Left ventricle myocardium inferior (tissue), 1 donor: ENCODE data around the gene DIAPH3. TPM values are rescaled to one million over a fixed set of nuclear protein-coding genes. Genes with fewer than 3 reads are reported as not detected.
"Not testable (repeated sequence)": the region's sequence is repeated elsewhere in the genome, so short reads cannot be mapped to it uniquely, and the experiment has no call there.

Experiments used
- DNase-seq: peaks from one replicate; pipeline ENCODE4 v3.0.0-alpha.2; 2020
- H3K27ac ChIP-seq: fragments of 200-600 bp; replicated peaks from 2 replicates; pipeline ENCODE4 v1.8.0; 2021
- H3K27me3 ChIP-seq: fragments of 200-600 bp; 2 replicates; pipeline ENCODE4 v1.8.0; 2021; ENCODE audit warnings: low read depth
- H3K36me3 ChIP-seq: fragments of 200-600 bp; 2 replicates; pipeline ENCODE4 v1.8.0; 2021
- H3K4me1 ChIP-seq: fragments of 200-600 bp; 2 replicates; pipeline ENCODE4 v1.8.0; 2021
- H3K4me3 ChIP-seq: fragments of 200-600 bp; 2 replicates; pipeline ENCODE4 v1.8.0; 2021; ENCODE audit warnings: mild to moderate bottlenecking, moderate library complexity
- H3K9me3 ChIP-seq: fragments of 200-600 bp; replicated peaks from 2 replicates; pipeline ENCODE4 v1.8.0; 2021
- intact Hi-C: fragments of 100-400 bp; cut with micrococcal nuclease; formaldehyde crosslinking; loops from one replicate; pipeline ENCODE4 v1.11.0; 2022
- total RNA-seq: library from RNA; stranded (reverse); fragmentation: NEBNext Ultra II Directional; extraction: Animal tissue kit (Norgen Biotek cat#: 25700); gene quantifications from one replicate; pipeline ENCODE4 v1.2.1, GENCODE V29; 2021
- TF ChIP-seq, protein P1 (sequence below): fragments of 200-600 bp; IDR thresholded peaks from 2 replicates; pipeline ENCODE4 v1.8.0; 2021; ENCODE audit warnings: antibody characterized with exemption, mild to moderate bottlenecking, borderline replicate concordance
- donor health status: DM: no; HTN: yes; CAD: no; lungs with severe emphysema.

The DIAPH3 gene
- total RNA-seq, 1 donor from 2014 or later: 0.25 TPM

DNA sequence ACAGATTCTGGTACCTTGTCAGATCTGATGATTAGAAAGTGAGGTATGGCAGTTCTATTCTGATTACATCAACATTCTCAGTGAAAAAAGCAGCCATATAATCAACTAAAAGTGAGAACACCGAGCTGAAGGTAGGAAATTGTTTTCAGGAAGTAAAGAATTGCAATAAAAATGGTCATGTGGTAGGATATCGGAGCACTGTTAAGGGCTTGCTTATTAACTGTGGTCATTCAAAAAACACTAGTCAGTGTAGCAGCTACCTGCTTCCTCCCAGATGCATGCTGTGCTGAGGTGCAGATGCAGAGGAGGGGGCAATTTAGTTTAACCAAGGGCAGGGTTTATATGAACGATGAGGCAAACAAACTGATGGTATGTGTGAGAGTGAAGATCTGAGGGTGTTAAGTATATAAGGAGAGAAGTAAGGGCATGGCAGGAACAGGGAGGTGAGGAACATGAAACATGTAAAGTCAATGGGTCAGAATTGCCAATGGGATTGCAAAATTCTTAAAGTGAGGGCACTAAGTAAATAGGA is 111.9 kb downstream of the DIAPH3 start:
- Histone ChIP-seq H3K36me3 (no peaks in the 10 kb centered on the region), H3K9me3 (peaks cover 1% of the 10 kb centered on the region), H3K4me1 (no peaks in the 10 kb centered on the region), H3K27me3 (no peaks in the 10 kb centered on the region), H3K4me3 (no peak overlapping the region), H3K27ac (no peak overlapping the region)
- no peak for DNase-seq
- TF ChIP-seq, protein P1, sequence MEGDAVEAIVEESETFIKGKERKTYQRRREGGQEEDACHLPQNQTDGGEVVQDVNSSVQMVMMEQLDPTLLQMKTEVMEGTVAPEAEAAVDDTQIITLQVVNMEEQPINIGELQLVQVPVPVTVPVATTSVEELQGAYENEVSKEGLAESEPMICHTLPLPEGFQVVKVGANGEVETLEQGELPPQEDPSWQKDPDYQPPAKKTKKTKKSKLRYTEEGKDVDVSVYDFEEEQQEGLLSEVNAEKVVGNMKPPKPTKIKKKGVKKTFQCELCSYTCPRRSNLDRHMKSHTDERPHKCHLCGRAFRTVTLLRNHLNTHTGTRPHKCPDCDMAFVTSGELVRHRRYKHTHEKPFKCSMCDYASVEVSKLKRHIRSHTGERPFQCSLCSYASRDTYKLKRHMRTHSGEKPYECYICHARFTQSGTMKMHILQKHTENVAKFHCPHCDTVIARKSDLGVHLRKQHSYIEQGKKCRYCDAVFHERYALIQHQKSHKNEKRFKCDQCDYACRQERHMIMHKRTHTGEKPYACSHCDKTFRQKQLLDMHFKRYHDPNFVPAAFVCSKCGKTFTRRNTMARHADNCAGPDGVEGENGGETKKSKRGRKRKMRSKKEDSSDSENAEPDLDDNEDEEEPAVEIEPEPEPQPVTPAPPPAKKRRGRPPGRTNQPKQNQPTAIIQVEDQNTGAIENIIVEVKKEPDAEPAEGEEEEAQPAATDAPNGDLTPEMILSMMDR: no peak
- intact Hi-C loops: no loop called here

DNA sequence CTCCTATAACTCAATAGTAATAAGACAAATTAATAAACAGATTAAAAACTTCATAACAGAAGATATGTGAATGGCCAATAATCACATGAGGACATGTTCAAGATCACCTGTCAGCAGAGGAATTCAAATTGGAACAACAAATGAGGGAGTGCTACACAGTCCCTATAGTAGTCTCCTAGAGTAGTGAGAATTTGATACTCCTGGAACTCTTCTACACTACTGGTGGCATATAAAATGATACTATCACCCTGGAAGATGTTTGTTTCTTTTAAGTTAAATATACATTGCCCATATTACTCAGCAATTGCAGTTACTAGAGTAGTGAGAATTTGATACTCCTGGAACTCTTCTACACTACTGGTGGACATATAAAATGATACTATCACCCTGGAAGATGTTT is 115.4 kb downstream of the DIAPH3 start:
- intact Hi-C loops: not testable (repeated sequence)

DNA sequence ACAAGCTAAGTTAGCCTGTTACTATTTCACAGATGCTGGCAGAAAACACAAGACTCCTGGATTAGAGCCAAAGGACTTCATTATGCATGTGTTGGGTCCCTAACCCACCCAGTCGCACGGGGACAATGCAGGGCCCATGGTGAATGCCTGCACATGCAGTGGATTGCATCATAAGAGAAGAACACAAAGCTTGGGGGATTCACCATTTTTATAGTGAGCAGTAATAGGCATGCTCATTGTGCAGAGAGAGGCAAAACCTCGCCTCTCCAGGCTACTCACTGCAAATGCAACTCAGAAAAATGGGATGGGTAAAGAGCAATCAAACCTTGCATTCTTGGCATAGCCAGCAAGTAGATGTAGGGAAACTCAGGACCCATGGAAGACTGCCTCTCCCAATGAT is 115.8 kb downstream of the DIAPH3 start:
- Histone ChIP-seq H3K36me3 (no peaks in the 10 kb centered on the region), H3K27me3 (no peaks in the 10 kb centered on the region), H3K27ac (no peak overlapping the region), H3K4me3 (no peak overlapping the region), H3K9me3 (no peaks in the 10 kb centered on the region), H3K4me1 (no peaks in the 10 kb centered on the region)
- no peak for DNase-seq
- intact Hi-C loops: no loop called here
- TF ChIP-seq, protein P1: no peak

More for the DNA sequence above, 115.4 kb downstream of the DIAPH3 start:
- not testable (repeated sequence) for H3K27me3 ChIP-seq, H3K4me1 ChIP-seq, H3K4me3 ChIP-seq, DNase-seq, H3K27ac ChIP-seq, H3K9me3 ChIP-seq, H3K36me3 ChIP-seq

DNA sequence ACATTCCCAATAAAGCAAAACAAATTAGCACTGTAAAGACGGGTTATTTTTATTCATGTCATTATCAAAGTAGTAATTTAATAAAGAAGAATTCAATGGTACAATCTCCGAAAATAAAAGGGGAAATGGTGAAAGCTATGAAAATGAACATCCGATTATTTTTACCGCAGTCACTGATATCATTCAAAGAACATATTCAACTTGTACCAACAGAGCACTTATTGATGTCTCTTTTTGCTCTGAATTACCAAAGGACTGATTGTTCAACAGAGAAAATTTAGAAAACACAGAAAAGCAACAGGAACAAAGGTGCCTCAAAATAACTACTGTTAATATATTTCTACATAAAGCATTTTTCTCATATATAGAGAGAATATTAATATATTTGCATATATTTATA is 119.4 kb downstream of the DIAPH3 start:
- Histone ChIP-seq H3K4me3 (no peak overlapping the region), H3K9me3 (no peaks in the 10 kb centered on the region), H3K36me3 (no peaks in the 10 kb centered on the region), H3K27ac (no peak overlapping the region), H3K4me1 (no peaks in the 10 kb centered on the region), H3K27me3 (no peaks in the 10 kb centered on the region)
- no peak for DNase-seq
- intact Hi-C loops: no loop called here
- TF ChIP-seq, protein P1: no peak

DNA sequence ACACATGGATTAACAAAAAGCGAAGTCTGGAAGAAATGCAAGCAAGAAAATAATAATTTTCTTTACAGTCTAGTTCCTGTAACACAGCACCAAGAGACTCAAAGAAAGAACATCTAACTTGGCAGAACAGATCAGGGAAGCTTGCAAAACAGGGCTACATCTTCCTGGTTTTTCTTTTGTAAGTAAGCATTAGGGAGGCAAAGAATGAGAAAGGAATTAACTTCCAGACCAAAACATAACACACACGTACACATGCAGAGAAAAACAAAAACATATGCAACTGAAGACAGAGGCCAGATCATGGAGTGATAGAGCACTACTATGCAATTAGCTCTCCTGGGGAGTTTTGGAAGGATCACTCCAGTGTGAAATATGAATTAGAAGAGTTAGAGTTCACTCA is 120.5 kb downstream of the DIAPH3 start:
- H3K27ac ChIP-seq: no peak overlapping the region
- DNase-seq: no peak
- no peaks in the 10 kb centered on the region for H3K4me1 ChIP-seq
- intact Hi-C loops: no loop called here
- H3K9me3 ChIP-seq: no peaks in the 10 kb centered on the region
- H3K27me3 ChIP-seq: no peaks in the 10 kb centered on the region
- no peaks in the 10 kb centered on the region for H3K36me3 ChIP-seq
- H3K4me3 ChIP-seq: no peak overlapping the region
- TF ChIP-seq, protein P1: no peak

DNA sequence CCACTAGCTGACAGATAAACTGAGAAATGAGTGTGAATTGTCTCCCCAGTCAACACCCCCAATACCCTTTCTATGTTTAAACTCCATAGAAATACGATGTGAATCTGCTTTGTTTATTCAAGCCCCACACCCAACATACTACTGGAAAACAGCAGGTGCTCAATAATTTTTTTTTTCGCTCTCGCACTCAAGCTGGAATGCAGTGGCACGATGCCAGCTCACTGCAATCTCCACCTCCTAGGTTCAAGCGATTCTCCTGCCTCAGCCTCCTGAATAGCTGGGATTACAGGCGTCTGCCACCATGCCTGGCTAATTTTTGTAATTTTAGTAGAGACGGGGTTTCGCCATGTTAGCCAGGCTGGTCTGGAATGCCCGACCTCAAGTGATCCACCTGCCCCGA is 123.1 kb downstream of the DIAPH3 start:
- DNase-seq, H3K36me3 ChIP-seq, H3K27me3 ChIP-seq, H3K4me3 ChIP-seq, H3K4me1 ChIP-seq, H3K9me3 ChIP-seq, intact Hi-C loops, H3K27ac ChIP-seq: not testable (repeated sequence)

DNA sequence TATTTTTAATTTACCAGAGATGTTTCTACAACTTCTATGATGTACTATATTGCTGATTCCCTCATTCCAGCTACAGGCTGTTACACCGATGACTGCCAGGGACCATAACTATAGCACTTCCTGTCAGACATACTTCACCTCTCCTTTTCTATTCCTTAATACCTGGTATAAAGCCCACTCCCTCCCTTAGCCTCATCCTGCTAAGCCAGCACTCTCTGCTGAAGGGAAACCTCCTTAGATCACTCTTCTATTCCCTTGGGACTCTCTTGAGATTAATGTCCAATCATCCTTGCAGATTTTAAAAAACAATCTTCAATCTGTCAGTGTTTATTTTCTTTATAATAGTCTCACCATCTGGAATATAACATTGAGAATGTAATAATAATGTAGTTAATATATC is 127.9 kb downstream of the DIAPH3 start:
- H3K36me3 ChIP-seq: no peaks in the 10 kb centered on the region
- no peaks in the 10 kb centered on the region for H3K4me1 ChIP-seq
- intact Hi-C loops: no loop called here
- H3K27me3 ChIP-seq: no peaks in the 10 kb centered on the region
- DNase-seq: no peak
- no peak overlapping the region for H3K4me3 ChIP-seq
- no peaks in the 10 kb centered on the region for H3K9me3 ChIP-seq
- TF ChIP-seq, protein P1: no peak
- H3K27ac ChIP-seq: no peak overlapping the region
